GM12878 (cell line): Measurements from ENCODE around the gene KRTAP1-3. TPM values are rescaled to one million over a fixed set of nuclear protein-coding genes. Genes with fewer than 3 reads are reported as not detected.

Experiments used
- ATAC-seq: fragments of 200-7000 bp; cut with Tn5 transposase; 3 replicates; pipeline ENCODE4 v1.9.1; 2020; ENCODE audit warnings: mild to moderate bottlenecking, moderate library complexity
- BruUV-seq: library from RNA; stranded (reverse); fragments of 400-500 nt; replicated peaks from 2 replicates; lab custom pipeline; 2021; lab: Mats Ljungman, UMichigan
- CTCF ChIA-PET: fragments of 300-600 bp; sonication (Branson Sonifier 250); formaldehyde crosslinking; extraction: SDS; loops from one replicate; lab custom pipeline; 2021; ENCODE audit warnings: inconsistent platforms; lab: Yijun Ruan, JAX
- POLR2A ChIA-PET: fragments of 350-600 bp; formaldehyde crosslinking; extraction: SDS; loops from one replicate; lab custom pipeline; 2021; ENCODE audit warnings: inconsistent platforms; lab: Charles Lee
- RAD21 ChIA-PET: fragments of 300-600 bp; sonication (Branson Sonifier 250); formaldehyde crosslinking; loops from one replicate; lab custom pipeline; 2023; ENCODE audit warnings: antibody characterized with exemption; ENCODE audit not compliant: unreplicated experiment; lab: Charles Lee
- SMC1A ChIA-PET: fragments of 300-600 bp; sonication (Branson Sonifier 250); formaldehyde crosslinking; loops from one replicate; lab custom pipeline; 2023; ENCODE audit not compliant: unreplicated experiment, uncharacterized antibody; lab: Charles Lee
- DNase-seq: peaks from one replicate; pipeline ENCODE4 v3.0.0-alpha.2; 2011; ENCODE audit warnings: low read depth, low spot score
- FAIRE-seq: peaks from 3 replicates; lab custom pipeline; 2011; peaks lifted over from hg19 to GRCh38; lab: Jason Lieb, UNC
- H2AFZ ChIP-seq: 2 replicates; pipeline ENCODE4 v1.6.0; 2011; ENCODE audit warnings: low read depth, low read length, control low read depth; ENCODE audit not compliant: control insufficient read depth
- H3K27ac ChIP-seq: 2 replicates; pipeline ENCODE4 v1.5.1; 2011; ENCODE audit warnings: control low read depth; ENCODE audit not compliant: control insufficient read depth, insufficient read depth
- H3K27me3 ChIP-seq, 2 experiments: replicated peaks in 1 of 2; 2 replicates each; pipeline versions ENCODE4 v1.6.0 to v1.6.1; 2011; ENCODE audit warnings: low read length in 1 of 2; ENCODE audit not compliant: control insufficient read depth in 2 of 2, insufficient read depth in 2 of 2
- H3K36me3 ChIP-seq, 2 experiments: 2 replicates each; pipeline ENCODE4 v1.5.1; 2011; ENCODE audit warnings: low read length in 1 of 2; ENCODE audit not compliant: control insufficient read depth in 2 of 2, insufficient read depth in 2 of 2
- H3K4me1 ChIP-seq: 2 replicates; pipeline ENCODE4 v1.6.1; 2011; ENCODE audit warnings: mild to moderate bottlenecking, low read length, moderate library complexity, mixed read lengths; ENCODE audit not compliant: control insufficient read depth, insufficient read depth
- H3K4me2 ChIP-seq: 2 replicates; pipeline ENCODE4 v1.6.0; 2011; ENCODE audit warnings: control low read depth; ENCODE audit not compliant: control insufficient read depth, insufficient read depth
- H3K4me3 ChIP-seq: fragments of 200-600 bp; sonication (generic); 2 replicates; pipeline ENCODE4 v1.5.1; 2016
- H3K79me2 ChIP-seq: 2 replicates; pipeline ENCODE4 v1.6.0; 2011; ENCODE audit warnings: low read length; ENCODE audit not compliant: control insufficient read depth, insufficient read depth
- H3K9ac ChIP-seq: 2 replicates; pipeline ENCODE4 v1.8.0; 2011; ENCODE audit warnings: low read length, control low read depth, mixed read lengths; ENCODE audit not compliant: control insufficient read depth, insufficient read depth
- H3K9me3 ChIP-seq: replicated peaks from 3 replicates; pipeline ENCODE4 v1.5.1; 2011; ENCODE audit warnings: mild to moderate bottlenecking, low read length; ENCODE audit not compliant: control insufficient read depth, insufficient read depth
- H4K20me1 ChIP-seq: 2 replicates; pipeline ENCODE4 v1.6.0; 2011; ENCODE audit not compliant: control insufficient read depth, insufficient read depth
- DPF2 ChIP-seq: fragments of 450-650 bp; IDR thresholded peaks from 2 replicates; pipeline ENCODE4 v1.6.1; 2017; ENCODE audit warnings: mild to moderate bottlenecking
- FOXK2 ChIP-seq: fragments of 450-650 bp; IDR thresholded peaks from 2 replicates; pipeline ENCODE4 v1.6.1; 2017; ENCODE audit warnings: mild to moderate bottlenecking, moderate library complexity
- KDM1A ChIP-seq: fragments of 200-600 bp; sonication (generic); IDR thresholded peaks from 2 replicates; pipeline ENCODE4 v1.6.1; 2016; ENCODE audit warnings: borderline replicate concordance
- KLF5 ChIP-seq: fragments of 450-650 bp; IDR thresholded peaks from 2 replicates; pipeline ENCODE4 v1.6.1; 2014; ENCODE audit warnings: mild to moderate bottlenecking; ENCODE audit not compliant: partially characterized antibody
- POLR2A ChIP-seq: IDR thresholded peaks from 2 replicates; pipeline ENCODE4 v1.6.1; 2011; ENCODE audit warnings: low read depth, mild to moderate bottlenecking, low read length
- RELA ChIP-seq: fragments of 450-650 bp; IDR thresholded peaks from 2 replicates; pipeline ENCODE4 v1.8.0; 2014; ENCODE audit warnings: borderline replicate concordance; ENCODE audit not compliant: partially characterized antibody
- SIX5 ChIP-seq: IDR thresholded peaks from 2 replicates; pipeline ENCODE4 v1.6.1; 2011; ENCODE audit warnings: mild to moderate bottlenecking, low read depth, low read length, moderate library complexity; ENCODE audit not compliant: severe bottlenecking
- SPI1 ChIP-seq: IDR thresholded peaks from 2 replicates; pipeline ENCODE4 v1.6.1; 2011; ENCODE audit warnings: low read depth, mild to moderate bottlenecking, low read length, moderate library complexity, borderline replicate concordance; ENCODE audit not compliant: insufficient read depth
- SRF ChIP-seq, 2 experiments: IDR thresholded peaks; 2 replicates each; pipeline ENCODE4 v1.6.1; 2011; ENCODE audit warnings: low read depth in 2 of 2, low read length in 2 of 2, mild to moderate bottlenecking in 1 of 2, moderate library complexity in 1 of 2
- TARDBP ChIP-seq: IDR thresholded peaks from 2 replicates; pipeline ENCODE4 v1.6.1; 2016; ENCODE audit warnings: borderline replicate concordance
- ZNF384 ChIP-seq: IDR thresholded peaks from 2 replicates; pipeline ENCODE4 v1.6.1; 2012; ENCODE audit warnings: low read depth, mild to moderate bottlenecking, low read length, improper control_type of control experiment, borderline replicate concordance
- WGBS: methylation state at CpG from one replicate; pipeline ENCODE4 v1.1.6; 2016; ENCODE audit warnings: low lambda C conversion rate; ENCODE audit not compliant: insufficient replicate concordance, insufficient coverage; ENCODE audit errors: missing lambda C conversion rate; 5-methylcytosine and 5-hydroxymethylcytosine counted together
- in situ Hi-C: fragments of 300-500 bp; cut with MboI; formaldehyde crosslinking; loops from 9 replicates; pipeline ENCODE4 v1.14.3; 2018; ENCODE audit warnings: mixed read lengths
- intact Hi-C: fragments of 100-400 bp; cut with micrococcal nuclease; formaldehyde crosslinking; loops from one replicate; pipeline ENCODE4 v1.14.2; 2022; ENCODE audit not compliant: unreplicated experiment
- polyA plus RNA-seq, 11 experiments: library from polyadenylated mRNA; depleted of rRNA in 4 of 11; unstranded in 6 of 11; stranded (reverse) in 5 of 11; fragments of >200 nt; fragmentation: Nextera tagmentation in 4 of 11; fragmentation: Illumina TruSeq in 1 of 11; extraction: Ambion mirVana in 4 of 11; extraction: Trizol in 1 of 11; gene quantifications; 1 replicate in 1 of 11; 2 replicates in 10 of 11; pipeline versions ENCODE4 v1.2.1 to v1.2.3, GENCODE V29; 2011 to 2016; ENCODE audit warnings: inconsistent platforms in 2 of 11, missing spikeins in 2 of 11, low read depth in 1 of 11
- total RNA-seq, 4 experiments: library from RNA; depleted of rRNA in 3 of 4; stranded (reverse); fragments of >200 nt in 3 of 4; fragmentation: Illumina TruSeq in 1 of 4; extraction: Trizol in 1 of 4; gene quantifications; 2 replicates each; pipeline versions ENCODE4 v1.2.1 to v1.2.3, GENCODE V29; 2013 to 2021
- TF ChIP-seq, protein P1 (sequence below): IDR thresholded peaks from 2 replicates; pipeline ENCODE4 v1.6.1; 2011; ENCODE audit warnings: low read depth, low read length, improper control_type of control experiment, borderline replicate concordance

Gene KRTAP1-3
- total and polyA plus RNA-seq, 10 of the 15 experiments (the other 5 are each of a cell fraction or from before 2014, with no cell fraction given), result not detected

DNA sequence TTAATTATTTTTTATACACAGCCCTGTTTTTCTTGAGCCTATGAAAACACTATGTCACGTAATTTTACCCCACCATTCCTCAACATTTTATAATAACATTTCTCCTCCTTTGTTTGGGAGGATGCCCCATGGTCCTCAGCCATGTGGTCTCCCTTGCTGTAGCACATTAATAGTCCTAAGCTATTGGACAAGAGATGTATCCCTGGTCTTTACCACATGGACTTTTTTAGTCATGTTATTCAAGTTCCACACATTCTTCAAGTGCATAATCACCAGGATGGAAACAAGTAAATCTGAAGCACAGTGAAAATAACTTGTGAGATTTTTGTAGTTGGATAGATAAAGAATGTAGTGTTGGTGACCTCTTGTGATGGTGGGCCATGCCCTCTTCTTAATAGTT, 27.3 kb upstream of the KRTAP1-3 start:
- H2AFZ ChIP-seq, result no peak overlapping the region
- SMC1A ChIA-PET, result no interaction called here
- no peaks in the 10 kb centered on the region for H4K20me1 ChIP-seq
- POLR2A ChIA-PET, result no interaction called here
- CTCF ChIA-PET, result no interaction called here
- no TSS peak for BruUV-seq
- FAIRE-seq, result no peak
- H3K27ac ChIP-seq, result no peak overlapping the region
- RAD21 ChIA-PET, result no interaction called here
- no peak for ATAC-seq
- no peak overlapping the region for H3K9ac ChIP-seq
- intact Hi-C loops, result no loop called here
- TF ChIP-seq KLF5 (no peak), SRF (IDR thresholded peaks at IDR 0.05; ENCODE audit: low read depth in 2 of 2, low read length in 2 of 2) (no peak), POLR2A (no peak), FOXK2 (no peak), SIX5 (no peak), DPF2 (no peak), SPI1 (no peak), RELA (no peak), KDM1A (no peak), TARDBP (no peak), ZNF384 (no peak)
- TF ChIP-seq, protein P1, sequence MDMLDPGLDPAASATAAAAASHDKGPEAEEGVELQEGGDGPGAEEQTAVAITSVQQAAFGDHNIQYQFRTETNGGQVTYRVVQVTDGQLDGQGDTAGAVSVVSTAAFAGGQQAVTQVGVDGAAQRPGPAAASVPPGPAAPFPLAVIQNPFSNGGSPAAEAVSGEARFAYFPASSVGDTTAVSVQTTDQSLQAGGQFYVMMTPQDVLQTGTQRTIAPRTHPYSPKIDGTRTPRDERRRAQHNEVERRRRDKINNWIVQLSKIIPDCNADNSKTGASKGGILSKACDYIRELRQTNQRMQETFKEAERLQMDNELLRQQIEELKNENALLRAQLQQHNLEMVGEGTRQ, result no peak
- TF ChIP-seq, all 136 proteins: peak for 0
- Histone ChIP-seq H3K4me1 (no peaks in the 10 kb centered on the region), H3K36me3 (no peaks in the 10 kb centered on the region), H3K79me2 (no peaks in the 10 kb centered on the region), H3K27me3 (no peaks in the 10 kb centered on the region; a peak in 1 of 4 replicates), H3K4me3 (no peak overlapping the region), H3K9me3 (no peaks in the 10 kb centered on the region), H3K4me2 (no peak overlapping the region)
- WGBS, result 0% methylated on average over 1 of the region's 1 CpG
- DNase-seq, result no peak
- in situ Hi-C loops, result no loop called here
